Activated T-helper 17 cell treated with anti-CD3 and anti-CD28 coated beads, Interleukin-2, amount 50 U/mL, for 72 hours (primary cell): ENCODE results near the gene NIPAL1. TPM values are rescaled to one million over a fixed set of nuclear protein-coding genes. Genes with fewer than 3 reads are reported as not detected.

Source experiments
- total RNA-seq, 2 donors: library from RNA; stranded (reverse); gene quantifications; one replicate each; pipeline ENCODE4 v1.2.3, GENCODE V29; 2022

NIPAL1 gene
- total RNA-seq, 2 donors from 2014 or later = 1.3 to 3.9 TPM

Other genes with a start within 250 kb of the NIPAL1 start
- gene CORIN, start 178.7 kb upstream of the NIPAL1 start, total RNA-seq = under 1 TPM; 0.26 to 0.41 TPM
- gene NFXL1, start 102.2 kb upstream of the NIPAL1 start, total RNA-seq = 10 to 100 TPM; 10.9 to 12.4 TPM
- under 1 TPM in 1 of 2 donors, not detected in 1; 0.24 TPM for gene CNGA1, start 91 bp upstream of the NIPAL1 start, total RNA-seq
- gene TXK, start 117.5 kb downstream of the NIPAL1 start, total RNA-seq = 10 to 100 TPM; 26.8 to 28.8 TPM